ENCODE results near the gene UBE2D1.

The UBE2D1 gene

DNA sequence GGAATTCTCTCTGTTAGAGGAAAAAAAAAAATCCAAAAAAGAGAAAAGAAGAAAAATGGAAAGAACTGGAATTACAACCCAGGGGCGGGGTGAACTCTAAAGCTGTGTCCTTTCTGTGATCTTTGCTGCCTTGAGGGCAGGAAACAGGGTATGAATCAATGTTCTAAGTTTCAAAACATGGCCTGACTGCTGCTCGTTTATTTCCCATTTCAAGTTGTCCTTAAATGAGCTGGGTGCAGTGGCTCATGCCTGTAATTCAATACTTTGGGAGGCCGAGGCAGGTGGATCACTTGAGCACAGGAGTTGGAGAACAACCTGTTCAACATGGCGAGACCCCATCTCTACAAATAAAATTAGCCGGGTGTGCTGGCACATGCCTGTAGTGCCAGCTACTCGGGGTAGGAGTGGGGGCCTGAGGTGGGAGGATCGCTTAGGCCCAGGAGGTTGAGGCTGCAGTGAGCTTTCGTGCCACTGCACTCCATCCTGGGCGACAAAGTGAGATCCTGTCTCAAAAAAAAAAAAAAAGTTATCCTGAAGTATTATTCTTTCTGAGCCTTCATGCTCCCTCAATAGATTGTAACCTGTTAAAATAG, 25.7 kb downstream of the UBE2D1 start:
- H3K36me3 ChIP-seq (ENCODE audit: insufficient read depth, insufficient read length, low read length): no peaks in the 10 kb centered on the region
- H3K9me3 ChIP-seq (ENCODE audit: insufficient read depth, low read length): no peaks in the 10 kb centered on the region
- no peak for TF ChIP-seq ZNF274 (IDR thresholded peaks at IDR 0.05; ENCODE audit: low read depth, low read length)
- TF ChIP-seq SUZ12 (IDR thresholded peaks at IDR 0.05; ENCODE audit: extremely low read depth, insufficient read depth, insufficient read length): no peak
- TF ChIP-seq YY1 (IDR thresholded peaks at IDR 0.05; ENCODE audit: insufficient read depth, insufficient read length): no peak
- no peak for DNase-seq (ENCODE audit: low read depth, low spot score)
- H3K9ac ChIP-seq (ENCODE audit: insufficient read length, low read depth): no peak overlapping the region
- no peaks in the 10 kb centered on the region for H3K4me1 ChIP-seq (ENCODE audit: insufficient read depth, insufficient read length)
- no peak overlapping the region for H3K4me3 ChIP-seq (ENCODE audit: insufficient read length, low read depth)
- no peaks in the 10 kb centered on the region for H3K27me3 ChIP-seq (ENCODE audit: insufficient read depth, insufficient read length)

DNA sequence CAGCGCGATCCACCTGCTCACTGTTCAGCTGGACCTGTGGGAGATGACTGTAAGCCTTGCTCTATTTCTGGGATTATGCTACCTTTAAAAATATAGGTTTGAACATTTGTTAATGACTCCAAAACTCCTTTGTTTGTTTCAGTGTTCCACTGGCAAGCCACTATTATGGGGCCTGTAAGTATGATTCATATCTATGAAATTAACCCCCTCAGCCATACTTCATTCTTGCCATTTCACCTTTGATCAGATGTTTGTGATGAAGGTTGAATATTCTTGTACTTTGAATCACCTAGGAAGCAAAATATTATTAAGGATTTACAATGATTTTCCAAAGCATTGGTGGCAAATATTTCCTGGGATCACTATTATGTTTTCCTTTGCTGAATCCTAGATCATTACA, 26.5 kb downstream of the UBE2D1 start:
- no peak overlapping the region for H3K9ac ChIP-seq (ENCODE audit: insufficient read length, low read depth)
- no peak overlapping the region for H3K4me3 ChIP-seq (ENCODE audit: insufficient read length, low read depth)
- peaks cover 4% of the 10 kb centered on the region for H3K36me3 ChIP-seq (ENCODE audit: insufficient read depth, insufficient read length, low read length)
- DNase-seq (ENCODE audit: low read depth, low spot score): no peak
- no peaks in the 10 kb centered on the region for H3K9me3 ChIP-seq (ENCODE audit: insufficient read depth, low read length)
- TF ChIP-seq YY1 (IDR thresholded peaks at IDR 0.05; ENCODE audit: insufficient read depth, insufficient read length) (no peak), ZNF274 (IDR thresholded peaks at IDR 0.05; ENCODE audit: low read depth, low read length) (no peak), SUZ12 (IDR thresholded peaks at IDR 0.05; ENCODE audit: extremely low read depth, insufficient read depth, insufficient read length) (no peak)
- H3K4me1 ChIP-seq (ENCODE audit: insufficient read depth, insufficient read length): no peaks in the 10 kb centered on the region
- H3K27me3 ChIP-seq (ENCODE audit: insufficient read depth, insufficient read length): no peaks in the 10 kb centered on the region

DNA sequence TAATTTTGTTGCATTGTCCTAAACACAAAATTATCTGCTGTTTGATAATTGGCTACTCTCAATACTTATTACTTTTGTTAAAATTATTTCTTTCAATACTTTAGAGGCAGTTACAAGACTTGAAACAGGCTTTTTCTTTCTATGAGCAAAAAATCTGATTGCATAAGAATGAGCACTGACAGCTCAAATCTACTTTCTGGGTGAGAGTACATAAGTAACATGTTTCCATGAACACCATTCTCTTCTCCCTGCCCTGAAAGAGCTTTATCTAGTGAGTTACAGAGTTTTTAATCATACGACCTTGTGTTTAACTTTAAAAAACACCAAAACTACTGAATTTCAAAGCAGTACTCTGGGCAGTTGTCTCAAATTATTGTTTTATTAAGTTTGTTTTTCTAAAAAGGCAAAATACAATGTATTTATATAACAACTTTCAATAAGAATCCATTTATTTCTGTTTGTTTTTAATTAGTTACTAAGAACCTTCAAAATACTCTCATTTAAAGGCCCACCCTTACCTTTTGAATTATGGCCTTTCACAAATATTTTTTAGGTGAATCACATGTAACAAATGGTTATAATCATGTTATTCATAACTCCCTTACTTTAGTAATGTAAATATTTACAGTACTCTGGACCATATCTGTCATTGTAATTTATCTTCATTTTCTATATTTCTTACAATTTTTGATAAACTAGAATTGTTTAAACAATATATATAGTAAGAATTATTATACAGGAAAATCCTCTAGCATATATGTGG, 27.4 kb downstream of the UBE2D1 start:
- H3K36me3 ChIP-seq (ENCODE audit: insufficient read depth, insufficient read length, low read length): peaks cover 4% of the 10 kb centered on the region
- no peaks in the 10 kb centered on the region for H3K9me3 ChIP-seq (ENCODE audit: insufficient read depth, low read length)
- H3K4me1 ChIP-seq (ENCODE audit: insufficient read depth, insufficient read length): no peaks in the 10 kb centered on the region
- TF ChIP-seq YY1 (IDR thresholded peaks at IDR 0.05; ENCODE audit: insufficient read depth, insufficient read length) (no peak), SUZ12 (IDR thresholded peaks at IDR 0.05; ENCODE audit: extremely low read depth, insufficient read depth, insufficient read length) (no peak), ZNF274 (IDR thresholded peaks at IDR 0.05; ENCODE audit: low read depth, low read length) (no peak)
- DNase-seq (ENCODE audit: low read depth, low spot score): no peak
- H3K9ac ChIP-seq (ENCODE audit: insufficient read length, low read depth): no peak overlapping the region
- no peaks in the 10 kb centered on the region for H3K27me3 ChIP-seq (ENCODE audit: insufficient read depth, insufficient read length)
- H3K4me3 ChIP-seq (ENCODE audit: insufficient read length, low read depth): no peak overlapping the region

DNA sequence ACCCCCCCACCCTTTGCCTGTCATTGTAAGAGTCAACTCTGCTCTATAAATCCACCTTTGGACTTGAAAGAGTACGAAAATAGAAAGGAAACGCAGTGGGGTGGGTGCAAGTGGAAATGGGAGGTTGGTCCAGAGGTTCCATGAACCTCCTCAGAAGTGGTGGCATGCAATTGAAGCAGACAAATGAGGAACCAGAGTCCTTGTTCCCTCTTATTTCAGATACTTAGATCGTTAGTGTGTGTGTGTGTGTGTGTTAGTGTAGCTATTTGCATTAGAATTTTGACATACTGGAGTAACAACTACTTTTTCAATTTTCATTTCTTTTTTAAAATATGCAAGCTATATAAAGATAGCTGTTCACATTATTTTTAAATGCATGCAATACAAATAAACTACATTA, 32.3 kb downstream of the UBE2D1 start:
- Histone ChIP-seq H3K9ac (ENCODE audit: insufficient read length, low read depth) (no peak overlapping the region), H3K36me3 (ENCODE audit: insufficient read depth, insufficient read length, low read length) (peaks cover 4% of the 10 kb centered on the region), H3K4me3 (ENCODE audit: insufficient read length, low read depth) (no peak overlapping the region), H3K4me1 (ENCODE audit: insufficient read depth, insufficient read length) (no peaks in the 10 kb centered on the region), H3K27me3 (ENCODE audit: insufficient read depth, insufficient read length) (no peaks in the 10 kb centered on the region), H3K9me3 (ENCODE audit: insufficient read depth, low read length) (no peaks in the 10 kb centered on the region)
- DNase-seq (ENCODE audit: low read depth, low spot score): no peak
- TF ChIP-seq YY1 (IDR thresholded peaks at IDR 0.05; ENCODE audit: insufficient read depth, insufficient read length): no peak
- no peak for TF ChIP-seq ZNF274 (IDR thresholded peaks at IDR 0.05; ENCODE audit: low read depth, low read length)
- no peak for TF ChIP-seq SUZ12 (IDR thresholded peaks at IDR 0.05; ENCODE audit: extremely low read depth, insufficient read depth, insufficient read length)

DNA sequence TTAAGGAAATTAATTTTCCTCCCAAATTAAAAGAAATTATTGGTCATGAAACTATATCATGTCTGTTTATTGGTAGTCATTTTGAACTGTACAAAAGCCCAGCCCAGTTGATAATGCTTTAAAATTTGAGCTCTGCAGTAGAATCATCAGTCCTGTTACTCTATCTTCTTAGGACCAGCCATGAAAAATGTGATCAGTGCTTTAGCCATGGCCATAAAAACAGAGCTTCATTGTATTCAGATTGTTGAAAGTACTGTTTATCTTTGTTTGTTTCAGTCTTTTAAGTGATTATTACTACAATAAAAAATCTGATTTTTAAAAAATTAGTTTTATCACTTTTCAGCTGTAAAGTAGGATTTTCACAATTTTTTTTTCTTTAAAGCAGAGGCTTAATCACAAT, 36.7 kb downstream of the UBE2D1 start:
- no peaks in the 10 kb centered on the region for H3K36me3 ChIP-seq (ENCODE audit: insufficient read depth, insufficient read length, low read length)
- TF ChIP-seq YY1 (IDR thresholded peaks at IDR 0.05; ENCODE audit: insufficient read depth, insufficient read length) (no peak), ZNF274 (IDR thresholded peaks at IDR 0.05; ENCODE audit: low read depth, low read length) (no peak)
- H3K9ac ChIP-seq (ENCODE audit: insufficient read length, low read depth): no peak overlapping the region
- H3K4me3 ChIP-seq (ENCODE audit: insufficient read length, low read depth): no peak overlapping the region
- H3K9me3 ChIP-seq (ENCODE audit: insufficient read depth, low read length): no peaks in the 10 kb centered on the region
- H3K4me1 ChIP-seq (ENCODE audit: insufficient read depth, insufficient read length): no peaks in the 10 kb centered on the region
- DNase-seq (ENCODE audit: low read depth, low spot score): no peak
- H3K27me3 ChIP-seq (ENCODE audit: insufficient read depth, insufficient read length): no peaks in the 10 kb centered on the region

DNA sequence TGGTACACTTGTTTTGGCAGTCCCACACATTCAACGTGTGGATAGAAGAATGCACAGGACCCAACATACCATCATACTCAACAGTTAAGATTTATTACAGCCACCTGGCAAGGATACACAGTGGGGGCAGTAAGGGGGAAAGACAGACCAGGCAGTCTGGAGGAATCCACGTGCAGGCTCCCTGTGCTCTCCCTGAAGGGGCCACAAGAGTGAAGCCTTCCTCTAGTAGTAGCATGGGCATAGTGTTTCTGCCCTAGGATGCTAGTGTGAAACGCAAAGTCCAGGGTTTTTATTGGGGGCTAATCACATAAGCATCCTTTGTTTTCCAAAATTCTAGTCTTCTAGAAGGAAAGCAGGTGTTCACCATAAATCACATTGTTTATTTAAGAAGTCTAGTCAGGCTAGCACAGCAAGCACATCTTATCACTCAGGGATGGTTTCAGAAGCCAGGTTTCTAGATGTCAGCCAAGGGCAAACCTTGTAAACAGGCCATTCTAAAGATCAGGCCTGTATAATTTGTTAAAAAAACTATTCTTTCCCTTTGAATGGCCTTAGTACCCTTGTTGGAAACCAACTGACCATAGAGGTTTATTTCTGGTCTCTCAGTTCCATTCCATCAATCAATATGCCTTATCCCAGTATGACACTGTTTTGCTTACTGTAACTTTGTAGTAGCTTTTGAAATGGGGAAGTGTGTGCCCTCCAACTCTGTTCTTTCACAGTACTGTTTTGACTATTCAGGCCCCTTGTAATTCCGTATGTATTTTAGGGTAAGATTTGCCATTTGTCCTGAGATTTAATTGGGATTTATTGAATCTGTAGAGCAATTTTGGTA, 38.0 kb downstream of the UBE2D1 start:
- TF ChIP-seq SUZ12 (IDR thresholded peaks at IDR 0.05; ENCODE audit: extremely low read depth, insufficient read depth, insufficient read length) (no peak), ZNF274 (IDR thresholded peaks at IDR 0.05; ENCODE audit: low read depth, low read length) (no peak), YY1 (IDR thresholded peaks at IDR 0.05; ENCODE audit: insufficient read depth, insufficient read length) (no peak)
- Histone ChIP-seq H3K9me3 (ENCODE audit: insufficient read depth, low read length) (no peaks in the 10 kb centered on the region), H3K27me3 (ENCODE audit: insufficient read depth, insufficient read length) (no peaks in the 10 kb centered on the region), H3K36me3 (ENCODE audit: insufficient read depth, insufficient read length, low read length) (no peaks in the 10 kb centered on the region), H3K4me1 (ENCODE audit: insufficient read depth, insufficient read length) (no peaks in the 10 kb centered on the region), H3K9ac (ENCODE audit: insufficient read length, low read depth) (no peak overlapping the region), H3K4me3 (ENCODE audit: insufficient read length, low read depth) (no peak overlapping the region)
- DNase-seq (ENCODE audit: low read depth, low spot score): no peak

DNA sequence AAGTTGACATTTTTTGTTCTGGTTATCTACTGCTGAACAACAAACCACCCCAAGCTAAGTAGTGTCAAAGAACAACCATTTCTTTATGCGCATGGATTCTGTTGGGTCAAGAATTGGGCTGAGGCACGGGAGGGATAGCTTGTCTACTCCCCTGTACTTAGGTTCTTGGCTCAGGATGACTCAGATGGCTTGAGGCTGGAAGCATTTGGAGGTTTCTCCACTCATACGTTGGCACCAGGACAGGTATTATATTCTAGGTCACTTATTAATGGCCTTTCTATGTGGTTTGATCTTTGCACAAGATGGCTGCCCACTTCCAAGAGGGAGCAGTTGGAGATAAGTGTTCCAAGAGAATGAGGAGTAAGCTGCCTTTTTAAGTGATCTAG, 38.6 kb downstream of the UBE2D1 start:
- TF ChIP-seq ZNF274 (IDR thresholded peaks at IDR 0.05; ENCODE audit: low read depth, low read length) (no peak), YY1 (IDR thresholded peaks at IDR 0.05; ENCODE audit: insufficient read depth, insufficient read length) (no peak), SUZ12 (IDR thresholded peaks at IDR 0.05; ENCODE audit: extremely low read depth, insufficient read depth, insufficient read length) (no peak)
- DNase-seq (ENCODE audit: low read depth, low spot score): no peak

More for the DNA sequence above, 38.6 kb downstream of the UBE2D1 start:
- H3K4me3 ChIP-seq (ENCODE audit: insufficient read length, low read depth): no peak overlapping the region
- no peaks in the 10 kb centered on the region for H3K27me3 ChIP-seq (ENCODE audit: insufficient read depth, insufficient read length)
- H3K9me3 ChIP-seq (ENCODE audit: insufficient read depth, low read length): no peaks in the 10 kb centered on the region
- no peaks in the 10 kb centered on the region for H3K4me1 ChIP-seq (ENCODE audit: insufficient read depth, insufficient read length)
- H3K36me3 ChIP-seq (ENCODE audit: insufficient read depth, insufficient read length, low read length): no peaks in the 10 kb centered on the region
- no peak overlapping the region for H3K9ac ChIP-seq (ENCODE audit: insufficient read length, low read depth)

Data from NT2/D1 (cell line).